DOHH2 (cell line): Measurements from ENCODE around the gene SKIL.

Experiments
- EZH2phosphoT487 ChIP-seq: fragments of 200-600 bp; sonication (generic); IDR thresholded peaks from 2 replicates; pipeline ENCODE4 v1.6.1; 2017; ENCODE audit warnings: borderline replicate concordance, mild to moderate bottlenecking, antibody characterized with exemption, low read length, moderate library complexity, mixed read lengths
- TF ChIP-seq, protein P1 (sequence below): fragments of 200-600 bp; sonication (generic); IDR thresholded peaks from one replicate; pipeline ENCODE4 v1.5.1; 2014; ENCODE audit warnings: antibody characterized with exemption, mild to moderate bottlenecking, low read depth, low read length; ENCODE audit not compliant: poor library complexity, severe bottlenecking

GRCh38 chr3:170355738-170356595 is 1.5 kb upstream of the SKIL start:
- TF ChIP-seq EZH2phosphoT487 = no peak
- TF ChIP-seq, protein P1, sequence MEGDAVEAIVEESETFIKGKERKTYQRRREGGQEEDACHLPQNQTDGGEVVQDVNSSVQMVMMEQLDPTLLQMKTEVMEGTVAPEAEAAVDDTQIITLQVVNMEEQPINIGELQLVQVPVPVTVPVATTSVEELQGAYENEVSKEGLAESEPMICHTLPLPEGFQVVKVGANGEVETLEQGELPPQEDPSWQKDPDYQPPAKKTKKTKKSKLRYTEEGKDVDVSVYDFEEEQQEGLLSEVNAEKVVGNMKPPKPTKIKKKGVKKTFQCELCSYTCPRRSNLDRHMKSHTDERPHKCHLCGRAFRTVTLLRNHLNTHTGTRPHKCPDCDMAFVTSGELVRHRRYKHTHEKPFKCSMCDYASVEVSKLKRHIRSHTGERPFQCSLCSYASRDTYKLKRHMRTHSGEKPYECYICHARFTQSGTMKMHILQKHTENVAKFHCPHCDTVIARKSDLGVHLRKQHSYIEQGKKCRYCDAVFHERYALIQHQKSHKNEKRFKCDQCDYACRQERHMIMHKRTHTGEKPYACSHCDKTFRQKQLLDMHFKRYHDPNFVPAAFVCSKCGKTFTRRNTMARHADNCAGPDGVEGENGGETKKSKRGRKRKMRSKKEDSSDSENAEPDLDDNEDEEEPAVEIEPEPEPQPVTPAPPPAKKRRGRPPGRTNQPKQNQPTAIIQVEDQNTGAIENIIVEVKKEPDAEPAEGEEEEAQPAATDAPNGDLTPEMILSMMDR = no peak
